T-helper 1 cell treated with Interleukin-12 subunit alpha and Interleukin-12 subunit beta and Interleukin-4 antibody, amounts not matched to agents 30 μg/mL and 1 μg/mL, for 36 hours (primary cell): Measurements from ENCODE around the gene DFFA.
"Not testable (repeated sequence)": the region's sequence is repeated elsewhere in the genome, so short reads cannot be mapped to it uniquely, and the experiment has no call there.

Experiments
- H3K27ac Mint-ChIP-seq: one replicate; pipeline ENCODE4 v1.8.0; 2021; ENCODE audit warnings: mild to moderate bottlenecking, mixed read lengths
- H3K27me3 Mint-ChIP-seq: one replicate; pipeline ENCODE4 v1.8.0; 2021; ENCODE audit warnings: low read depth, mixed read lengths
- H3K36me3 Mint-ChIP-seq: one replicate; pipeline ENCODE4 v1.8.0; 2021; ENCODE audit warnings: low read depth, mixed read lengths
- H3K4me1 Mint-ChIP-seq: one replicate; pipeline ENCODE4 v1.8.0; 2021; ENCODE audit warnings: low read depth, mixed read lengths
- H3K4me3 Mint-ChIP-seq: one replicate; pipeline ENCODE4 v1.8.0; 2021; ENCODE audit warnings: mild to moderate bottlenecking, moderate library complexity, mixed read lengths
- H3K9me3 Mint-ChIP-seq: one replicate; pipeline ENCODE4 v1.8.0; 2021; ENCODE audit warnings: mixed read lengths

Gene DFFA

DNA sequence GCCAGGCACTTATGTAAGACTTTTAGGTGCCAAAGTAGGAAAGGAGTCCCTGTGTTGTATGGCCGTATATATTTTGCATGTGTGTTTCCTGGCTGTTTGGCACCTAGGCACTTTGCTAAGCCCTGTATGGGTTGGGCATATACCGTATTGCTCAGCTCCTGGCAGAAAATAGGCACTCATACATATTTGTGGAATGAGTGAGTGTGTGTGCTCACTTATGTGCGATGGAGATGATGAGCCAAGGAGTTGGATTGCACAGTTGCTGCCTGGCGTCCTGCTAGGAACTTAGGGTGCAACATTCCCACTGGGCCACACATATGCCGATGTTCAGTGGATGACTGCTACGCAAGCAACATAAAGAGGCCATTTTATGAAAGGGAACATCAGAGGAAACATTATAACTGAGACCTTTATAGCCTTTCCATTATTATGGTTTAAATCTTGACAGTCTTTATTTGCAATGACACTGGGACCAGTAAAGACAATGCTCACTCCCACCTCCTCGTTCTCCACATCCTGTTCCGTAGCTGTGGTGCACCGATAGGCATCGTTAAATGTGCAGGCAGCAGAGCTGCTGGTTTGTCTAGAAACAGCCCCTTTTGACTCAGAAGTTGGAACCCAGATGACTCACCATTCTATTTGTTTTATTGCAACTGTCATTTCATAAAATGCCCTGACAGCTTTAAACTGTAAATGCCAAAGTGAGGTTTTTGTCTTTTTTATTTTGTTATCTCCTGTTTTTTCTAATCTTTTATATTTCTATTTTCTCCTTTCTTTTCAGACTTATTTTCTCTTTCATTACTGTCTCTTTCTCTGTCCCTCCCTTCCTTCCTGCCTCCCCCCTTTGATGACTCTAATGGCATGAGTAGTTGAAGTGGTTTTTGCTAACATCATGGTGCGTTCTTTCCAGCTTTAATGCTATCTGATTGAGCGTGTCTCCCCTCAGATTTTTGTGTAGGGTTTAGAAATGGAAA, 38.5 kb upstream of the DFFA start:
- H3K36me3 Mint-ChIP-seq: peaks cover 4% of the 10 kb centered on the region

DNA sequence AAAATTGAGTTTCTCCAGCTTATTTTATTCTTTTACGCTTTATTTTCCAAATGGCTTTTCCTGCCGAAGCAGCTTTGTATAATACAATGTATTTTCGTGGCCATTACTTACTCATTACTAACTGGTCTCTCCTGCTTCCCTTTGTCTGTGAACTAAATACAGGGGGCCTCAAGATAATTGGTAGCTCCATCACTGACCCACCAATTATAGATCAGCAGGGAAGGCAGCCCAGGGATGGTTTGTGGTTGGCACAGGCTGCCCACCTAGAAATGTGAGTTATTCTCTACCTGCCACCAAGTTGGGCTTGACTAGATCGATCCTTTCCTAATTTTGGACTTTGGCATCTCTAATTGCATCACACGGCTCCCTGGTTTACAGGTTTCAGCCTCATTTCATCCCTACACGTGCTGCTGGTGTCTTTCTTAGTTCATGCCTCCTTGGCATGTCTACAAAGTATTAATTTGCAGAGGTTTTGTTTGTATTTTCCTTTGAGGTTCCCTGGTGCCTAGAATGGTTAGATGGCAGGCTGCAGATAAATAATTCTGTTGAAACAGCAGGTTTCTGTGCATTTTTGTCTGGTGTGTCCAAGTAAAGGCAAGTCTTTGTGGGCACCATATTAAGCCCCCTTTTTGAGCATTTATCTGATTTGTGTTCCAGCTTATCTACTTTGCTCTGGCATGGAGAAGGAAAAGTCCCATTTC, 37.6 kb upstream of the DFFA start:
- Mint-ChIP-seq H3K4me1 (peaks cover 59% of the 10 kb centered on the region), H3K4me3 (peak overlapping the region; percentile 71), H3K36me3 (peaks cover 4% of the 10 kb centered on the region), H3K9me3 (no peaks in the 10 kb centered on the region), H3K27me3 (no peaks in the 10 kb centered on the region), H3K27ac (peak overlapping the region; percentile 93)

More for the DNA sequence above, 38.5 kb upstream of the DFFA start:
- Mint-ChIP-seq H3K4me1 (peaks cover 63% of the 10 kb centered on the region), H3K27ac (peak overlapping the region; percentile 93), H3K9me3 (no peaks in the 10 kb centered on the region), H3K27me3 (no peaks in the 10 kb centered on the region), H3K4me3 (peak overlapping the region; percentile 71)

DNA sequence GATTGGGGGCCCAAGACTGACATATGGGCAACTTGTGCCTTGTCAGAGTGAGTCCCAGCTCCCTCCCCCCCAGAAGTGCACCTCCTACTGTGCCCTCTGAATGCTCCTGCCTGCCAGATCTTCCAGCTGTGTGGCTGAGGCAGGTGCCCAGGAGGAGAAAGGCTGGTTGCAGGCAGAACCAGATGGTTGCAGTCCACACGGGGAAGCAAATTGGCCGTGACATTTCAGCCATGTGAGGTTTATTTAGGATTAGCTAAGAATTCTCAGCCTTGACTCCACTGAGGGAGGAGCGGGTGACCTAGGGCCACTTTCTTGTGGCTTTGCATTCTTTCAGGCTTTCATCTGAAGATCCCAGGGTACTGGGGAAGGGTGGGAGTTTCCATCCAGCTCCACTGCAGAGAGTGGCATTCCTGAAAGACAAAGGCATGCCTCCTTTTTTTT, 36.2 kb upstream of the DFFA start:
- H3K27ac Mint-ChIP-seq: no peak overlapping the region
- no peak overlapping the region for H3K4me3 Mint-ChIP-seq
- H3K36me3 Mint-ChIP-seq: peaks cover 6% of the 10 kb centered on the region
- H3K4me1 Mint-ChIP-seq: peaks cover 49% of the 10 kb centered on the region
- no peaks in the 10 kb centered on the region for H3K9me3 Mint-ChIP-seq
- H3K27me3 Mint-ChIP-seq: no peaks in the 10 kb centered on the region

DNA sequence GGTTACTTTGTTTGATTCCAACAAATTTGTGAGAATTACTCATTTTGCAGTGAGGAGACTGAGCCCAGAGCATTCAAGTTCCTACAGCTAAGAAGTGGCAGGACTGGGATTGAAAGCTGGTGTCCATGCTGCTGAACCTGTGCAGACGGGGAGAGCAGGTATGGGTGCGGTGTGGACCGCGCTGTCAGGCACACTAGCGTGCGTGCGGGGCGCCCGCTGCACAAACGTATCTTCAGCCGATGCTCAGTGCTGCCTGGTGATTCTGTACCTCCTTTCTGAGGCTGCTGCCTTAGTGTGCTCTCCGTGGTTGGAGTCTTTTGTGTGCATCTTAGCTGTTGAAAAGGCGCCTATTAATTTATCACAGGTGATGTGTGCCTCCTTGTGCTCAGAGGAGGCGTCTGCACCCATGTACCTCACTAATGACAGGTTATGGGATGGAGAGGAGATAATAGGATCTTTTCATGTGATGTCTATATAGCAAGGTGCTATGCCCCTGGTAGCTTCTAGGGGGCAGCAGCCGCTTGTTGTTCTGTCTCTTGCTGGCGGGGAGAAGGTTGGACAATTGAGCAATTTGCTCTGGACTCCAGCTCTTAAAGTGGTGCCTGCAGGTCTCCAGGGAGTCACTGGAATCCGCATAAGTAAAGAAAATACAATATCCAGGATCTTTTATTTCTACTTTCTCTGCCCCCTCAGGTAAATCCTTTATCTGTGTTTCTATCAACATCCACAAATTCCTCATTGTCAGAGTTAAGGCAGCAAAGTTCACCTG, 35.0 kb upstream of the DFFA start:
- Mint-ChIP-seq H3K36me3 (peaks cover 6% of the 10 kb centered on the region), H3K27me3 (no peaks in the 10 kb centered on the region), H3K27ac (no peak overlapping the region), H3K4me3 (no peak overlapping the region), H3K4me1 (peaks cover 42% of the 10 kb centered on the region), H3K9me3 (no peaks in the 10 kb centered on the region)

DNA sequence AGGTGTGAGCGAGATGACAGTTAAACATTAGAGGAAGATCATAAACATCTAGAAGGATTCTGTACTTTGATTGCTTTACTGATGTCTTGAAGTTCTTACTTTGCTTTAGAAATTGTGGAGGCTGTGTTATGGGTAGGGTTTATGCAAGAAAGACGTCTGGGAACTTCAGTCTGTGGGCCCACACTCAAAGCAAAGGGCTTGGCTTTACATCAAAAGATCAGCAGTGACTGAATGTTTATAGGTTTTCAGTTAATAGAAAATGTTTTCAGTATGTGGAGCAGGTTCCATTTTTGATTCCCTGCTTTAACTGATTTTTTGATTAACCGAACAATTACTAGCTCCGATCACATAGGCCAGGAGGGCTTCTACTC, 34.3 kb upstream of the DFFA start:
- H3K27ac Mint-ChIP-seq: no peak overlapping the region
- H3K27me3 Mint-ChIP-seq: no peaks in the 10 kb centered on the region
- no peak overlapping the region for H3K4me3 Mint-ChIP-seq
- H3K36me3 Mint-ChIP-seq: peaks cover 6% of the 10 kb centered on the region
- no peaks in the 10 kb centered on the region for H3K9me3 Mint-ChIP-seq
- peaks cover 44% of the 10 kb centered on the region for H3K4me1 Mint-ChIP-seq

DNA sequence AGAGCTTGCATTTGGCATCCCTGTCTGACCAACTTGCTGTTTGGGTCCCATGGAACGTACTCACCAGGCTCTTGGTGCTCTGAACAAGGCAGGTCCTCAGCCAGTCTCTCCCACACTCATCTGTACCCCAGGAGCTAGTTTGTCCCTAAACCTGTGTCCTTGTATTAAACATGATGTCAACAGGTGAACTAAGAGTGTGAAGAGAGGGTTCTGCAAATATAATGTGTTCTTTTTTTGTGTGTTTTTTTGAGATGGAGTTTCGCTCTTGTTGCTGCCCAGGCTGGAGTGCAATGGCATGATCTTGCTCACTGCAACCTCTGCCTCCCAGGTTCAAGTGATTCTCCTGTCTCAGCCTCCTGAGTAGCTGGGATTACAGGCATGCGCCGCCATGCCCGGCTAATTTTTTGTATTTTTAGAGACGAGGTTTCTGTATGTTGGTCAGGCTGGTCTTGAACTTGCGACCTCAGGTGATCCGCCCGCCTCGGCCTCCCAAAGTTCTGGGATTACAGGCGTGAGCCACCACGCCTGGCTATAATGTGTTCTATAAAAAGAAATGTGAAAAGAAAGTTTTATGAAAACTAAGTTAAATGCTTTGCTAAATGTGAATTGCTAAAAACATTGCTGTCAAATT, 33.8 kb upstream of the DFFA start:
- not testable (repeated sequence) for H3K27me3 Mint-ChIP-seq, H3K9me3 Mint-ChIP-seq, H3K27ac Mint-ChIP-seq, H3K4me3 Mint-ChIP-seq, H3K36me3 Mint-ChIP-seq
- H3K4me1 Mint-ChIP-seq: peaks cover 40% of the 10 kb centered on the region

DNA sequence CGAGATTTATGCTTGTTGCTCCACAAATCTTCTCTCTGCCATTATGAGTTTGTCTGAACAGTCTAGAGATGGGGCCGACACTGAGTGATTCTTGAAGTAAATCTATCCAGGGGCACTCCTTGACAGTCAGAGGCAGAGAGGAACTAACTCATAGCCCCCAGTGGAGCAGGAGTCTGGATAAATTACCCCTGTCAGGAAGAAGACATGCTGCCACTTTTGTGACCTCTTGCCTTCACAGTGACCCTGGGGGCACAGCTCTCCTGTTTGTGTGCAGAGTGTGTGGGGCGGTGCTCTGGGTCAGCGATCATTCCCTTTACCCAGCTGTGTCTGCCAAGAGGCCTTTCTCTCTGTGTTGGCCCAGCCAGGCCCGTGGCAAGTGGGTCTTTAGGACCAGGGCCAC, 31.9 kb upstream of the DFFA start:
- peaks cover 28% of the 10 kb centered on the region for H3K4me1 Mint-ChIP-seq
- H3K4me3 Mint-ChIP-seq: no peak overlapping the region
- H3K9me3 Mint-ChIP-seq: no peaks in the 10 kb centered on the region
- H3K27me3 Mint-ChIP-seq: no peaks in the 10 kb centered on the region
- peaks cover 4% of the 10 kb centered on the region for H3K36me3 Mint-ChIP-seq
- H3K27ac Mint-ChIP-seq: no peak overlapping the region

DNA sequence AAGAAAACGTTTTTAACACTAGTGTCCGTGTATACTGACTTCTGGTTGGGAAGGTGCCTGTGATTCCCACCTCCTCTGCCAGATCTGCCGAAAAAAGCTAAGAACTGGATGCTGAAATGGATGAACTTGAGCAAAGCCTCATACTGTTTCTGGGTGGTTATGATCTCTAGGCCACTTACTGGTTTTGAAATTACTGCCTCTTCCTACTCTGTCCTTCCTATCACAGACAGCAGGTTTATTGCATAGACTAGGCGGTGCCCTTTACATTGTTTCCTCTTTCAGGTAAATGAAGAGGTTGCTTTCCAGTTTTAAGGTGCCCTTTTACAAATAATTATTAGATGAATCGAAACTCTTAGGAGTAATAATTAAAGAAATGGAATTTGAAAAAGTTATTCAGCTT, 29.9 kb upstream of the DFFA start:
- Mint-ChIP-seq H3K9me3 (no peaks in the 10 kb centered on the region), H3K4me3 (no peak overlapping the region), H3K36me3 (peaks cover 3% of the 10 kb centered on the region), H3K4me1 (peaks cover 25% of the 10 kb centered on the region), H3K27ac (peak overlapping the region; percentile 56), H3K27me3 (no peaks in the 10 kb centered on the region)

DNA sequence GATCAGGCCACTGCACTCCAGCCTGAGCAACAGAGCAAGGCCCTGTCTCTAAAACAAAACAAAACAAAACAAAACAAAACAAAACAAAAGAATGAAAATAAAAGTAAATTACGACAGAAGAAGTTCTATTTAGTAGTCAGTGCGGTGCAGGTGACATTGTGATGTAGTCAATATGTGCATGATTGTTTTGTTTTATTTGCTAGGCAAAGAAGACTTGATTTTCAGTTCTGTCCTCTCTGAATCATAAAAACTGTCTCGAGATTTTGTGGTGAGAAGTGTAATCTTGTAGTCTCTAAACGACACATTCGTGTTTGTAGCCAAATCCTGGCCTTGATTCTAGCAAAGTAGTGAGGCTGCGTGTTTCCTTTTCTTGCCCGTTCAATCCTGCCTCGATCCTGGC, 25.9 kb upstream of the DFFA start:
- Mint-ChIP-seq H3K27me3 (no peaks in the 10 kb centered on the region), H3K4me1 (peaks cover 44% of the 10 kb centered on the region)

DNA sequence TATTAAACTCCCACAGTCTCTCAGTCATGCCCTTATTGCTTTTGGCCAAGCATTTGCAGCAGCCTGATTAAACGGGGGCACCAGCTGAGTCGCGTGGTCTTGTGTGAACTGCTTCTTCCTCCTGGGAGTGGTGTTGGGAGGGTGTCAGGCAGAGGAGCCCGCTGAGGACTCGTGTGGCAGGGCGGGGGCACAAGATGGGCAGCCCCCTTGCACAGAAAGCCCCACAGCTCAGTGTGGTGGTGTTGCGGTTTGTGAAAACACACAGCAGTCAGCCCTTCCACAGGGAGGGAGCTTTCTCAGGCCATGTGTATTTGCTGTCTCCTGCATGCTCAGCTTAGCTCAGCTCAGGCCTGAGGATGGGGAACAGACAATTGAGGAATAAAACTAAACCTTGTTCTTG, 24.8 kb upstream of the DFFA start:
- Mint-ChIP-seq H3K4me3 (no peak overlapping the region), H3K27ac (no peak overlapping the region), H3K36me3 (peaks cover 2% of the 10 kb centered on the region), H3K4me1 (peaks cover 44% of the 10 kb centered on the region), H3K27me3 (no peaks in the 10 kb centered on the region), H3K9me3 (no peaks in the 10 kb centered on the region)

More for the DNA sequence above, 25.9 kb upstream of the DFFA start:
- peaks cover 2% of the 10 kb centered on the region for H3K36me3 Mint-ChIP-seq
- H3K27ac Mint-ChIP-seq: peak overlapping the region; percentile 78
- no peaks in the 10 kb centered on the region for H3K9me3 Mint-ChIP-seq
- H3K4me3 Mint-ChIP-seq: peak overlapping the region; percentile 33

DNA sequence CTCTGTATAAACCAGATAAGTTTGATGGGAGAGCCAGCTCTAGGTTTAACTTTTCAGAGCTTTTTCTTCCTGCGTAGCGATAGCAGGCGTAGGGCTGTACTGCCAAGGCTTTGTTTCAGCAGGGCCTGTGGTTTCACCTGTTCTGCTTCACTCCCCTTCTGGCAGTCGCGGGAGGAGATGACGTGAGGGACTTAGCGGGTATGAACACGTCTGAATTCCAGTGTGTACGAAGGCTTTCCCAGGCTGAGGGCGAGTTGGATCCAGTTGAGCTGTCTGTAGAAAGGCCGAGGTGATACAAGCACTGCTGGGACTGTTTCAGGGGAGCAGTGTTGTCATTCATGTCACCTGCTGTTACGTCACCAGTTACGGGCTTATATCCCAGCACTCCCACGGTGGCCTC, 23.6 kb upstream of the DFFA start:
- peaks cover 39% of the 10 kb centered on the region for H3K4me1 Mint-ChIP-seq

DNA sequence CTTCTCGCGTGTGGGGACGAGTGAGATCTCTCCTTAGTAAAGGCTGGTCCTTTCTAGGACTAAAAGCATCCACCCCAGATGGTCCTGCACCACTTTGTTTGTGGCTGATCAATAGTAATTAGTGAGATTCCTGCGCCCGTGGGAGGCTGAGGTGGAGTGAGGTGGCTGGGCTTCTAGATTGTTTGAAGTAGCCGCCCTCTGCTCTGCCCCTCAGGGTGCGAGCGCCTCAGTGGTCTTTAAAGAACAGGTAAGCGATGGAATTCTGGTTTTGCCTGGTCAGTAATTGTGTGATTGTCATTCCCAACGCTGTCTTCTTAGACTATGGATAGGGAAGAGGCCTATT, 23.1 kb upstream of the DFFA start:
- Mint-ChIP-seq H3K4me1 (peaks cover 40% of the 10 kb centered on the region), H3K27ac (peak overlapping the region; percentile 91), H3K4me3 (peak overlapping the region; percentile 82), H3K36me3 (peaks cover 2% of the 10 kb centered on the region), H3K27me3 (no peaks in the 10 kb centered on the region), H3K9me3 (no peaks in the 10 kb centered on the region)

More for the DNA sequence above, 23.6 kb upstream of the DFFA start:
- Mint-ChIP-seq H3K4me3 (peak overlapping the region; percentile 82), H3K27me3 (no peaks in the 10 kb centered on the region), H3K27ac (peak overlapping the region; percentile 91), H3K9me3 (no peaks in the 10 kb centered on the region), H3K36me3 (peaks cover 2% of the 10 kb centered on the region)

DNA sequence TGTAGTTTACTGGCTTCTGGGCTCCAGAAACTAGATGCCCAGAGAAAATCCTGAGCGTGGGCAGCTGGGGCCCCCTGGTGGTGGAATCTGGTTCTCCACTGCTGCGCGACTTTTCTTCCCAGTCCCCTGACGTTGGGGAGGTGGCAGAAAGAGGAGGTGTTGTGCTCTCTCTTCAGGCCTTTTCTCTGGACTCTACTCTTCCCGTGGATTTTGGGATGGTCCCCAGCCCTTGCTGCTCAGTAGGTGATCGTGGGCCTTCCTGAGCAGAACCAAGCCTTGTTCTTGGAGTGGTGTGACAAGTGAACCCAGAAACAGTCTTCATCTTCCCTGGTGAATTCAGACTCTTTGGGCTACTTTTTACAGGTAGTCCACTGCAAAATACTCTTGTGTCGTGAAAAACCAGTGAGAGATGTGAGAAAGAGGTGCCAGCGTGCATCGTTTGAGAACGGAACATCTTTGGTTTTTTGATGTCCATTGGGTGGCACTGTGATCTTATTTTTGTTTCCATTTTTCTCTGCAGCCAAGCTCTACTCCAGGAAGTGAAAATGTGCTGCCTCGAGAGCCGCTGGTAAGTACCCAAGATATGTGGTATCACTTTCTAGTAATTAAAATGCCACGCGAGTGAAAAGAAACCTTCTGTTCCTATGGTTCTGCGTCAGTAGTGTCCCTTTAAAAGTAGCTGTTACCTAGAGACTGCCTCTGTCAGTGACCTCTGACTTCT, 22.6 kb upstream of the DFFA start:
- H3K4me3 Mint-ChIP-seq: peak overlapping the region; percentile 82
- peaks cover 2% of the 10 kb centered on the region for H3K36me3 Mint-ChIP-seq
- H3K9me3 Mint-ChIP-seq: no peaks in the 10 kb centered on the region
- peaks cover 42% of the 10 kb centered on the region for H3K4me1 Mint-ChIP-seq
- no peaks in the 10 kb centered on the region for H3K27me3 Mint-ChIP-seq
- H3K27ac Mint-ChIP-seq: peak overlapping the region; percentile 91

DNA sequence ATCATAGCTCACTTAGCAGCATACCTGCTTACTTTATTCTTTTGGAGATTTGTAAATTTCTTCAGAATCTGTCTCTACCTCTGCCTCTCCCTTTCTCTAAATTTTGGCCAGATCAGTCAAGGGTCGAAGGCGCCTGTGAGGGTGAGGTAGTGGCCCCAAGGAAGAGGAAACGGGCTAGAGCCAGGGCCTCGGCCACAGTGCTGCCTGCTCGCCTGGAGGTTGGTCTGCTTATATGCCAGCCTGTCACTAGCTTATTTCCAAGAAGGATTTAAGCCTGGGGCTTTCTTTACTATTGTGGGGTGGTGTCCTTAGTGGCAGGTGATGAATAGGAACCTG, 22.1 kb upstream of the DFFA start:
- peak overlapping the region; percentile 82 for H3K4me3 Mint-ChIP-seq
- peaks cover 45% of the 10 kb centered on the region for H3K4me1 Mint-ChIP-seq
- H3K27me3 Mint-ChIP-seq: no peaks in the 10 kb centered on the region
- no peaks in the 10 kb centered on the region for H3K9me3 Mint-ChIP-seq
- peaks cover 5% of the 10 kb centered on the region for H3K36me3 Mint-ChIP-seq
- no peak overlapping the region for H3K27ac Mint-ChIP-seq
